ENCODE measurements around the gene OR51B6. TPM values are rescaled to one million over a fixed set of nuclear protein-coding genes. Genes with fewer than 3 reads are reported as not detected.

OR51B6 gene
- total and polyA plus RNA-seq, 9 of the 15 experiments (the other 6 are each of a cell fraction or from before 2014, with no cell fraction given), result 0.06 to 0.97 TPM; not detected in 7

DNA sequence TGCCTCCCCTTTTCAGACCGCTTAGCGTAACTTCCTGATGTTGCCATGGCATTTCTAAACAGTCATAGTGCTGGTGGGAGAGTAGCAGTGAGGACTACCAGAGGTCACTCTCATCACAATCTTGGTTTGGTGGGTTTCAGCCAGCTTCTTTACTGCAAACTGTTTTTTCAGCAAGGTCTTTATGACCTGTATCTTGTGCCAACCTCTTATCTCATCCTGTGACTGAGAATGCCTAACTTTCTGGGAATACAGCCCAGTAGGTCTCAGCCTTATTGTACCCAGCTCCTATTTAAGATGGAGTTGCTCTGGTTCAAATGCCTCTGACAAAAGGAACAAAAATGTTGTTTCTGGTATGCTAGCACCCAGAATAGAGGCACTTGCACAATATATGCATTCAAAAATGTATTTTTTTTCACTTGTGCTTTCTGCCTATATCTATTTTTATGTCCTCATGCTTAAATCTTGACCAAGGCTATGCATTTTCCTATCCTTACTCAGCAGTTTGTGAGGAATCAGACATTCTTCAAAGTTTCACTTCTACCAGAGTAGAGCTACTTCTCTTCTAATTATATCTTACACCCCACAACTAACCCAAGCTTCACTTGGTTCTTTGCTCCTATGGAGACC lies 16.3 kb downstream of the OR51B6 start (continued):
- TF ChIP-seq, protein P1, sequence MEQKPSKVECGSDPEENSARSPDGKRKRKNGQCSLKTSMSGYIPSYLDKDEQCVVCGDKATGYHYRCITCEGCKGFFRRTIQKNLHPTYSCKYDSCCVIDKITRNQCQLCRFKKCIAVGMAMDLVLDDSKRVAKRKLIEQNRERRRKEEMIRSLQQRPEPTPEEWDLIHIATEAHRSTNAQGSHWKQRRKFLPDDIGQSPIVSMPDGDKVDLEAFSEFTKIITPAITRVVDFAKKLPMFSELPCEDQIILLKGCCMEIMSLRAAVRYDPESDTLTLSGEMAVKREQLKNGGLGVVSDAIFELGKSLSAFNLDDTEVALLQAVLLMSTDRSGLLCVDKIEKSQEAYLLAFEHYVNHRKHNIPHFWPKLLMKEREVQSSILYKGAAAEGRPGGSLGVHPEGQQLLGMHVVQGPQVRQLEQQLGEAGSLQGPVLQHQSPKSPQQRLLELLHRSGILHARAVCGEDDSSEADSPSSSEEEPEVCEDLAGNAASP (IDR thresholded peaks at IDR 0.05), result no peak
- TF ChIP-seq NCOA2 (IDR thresholded peaks at IDR 0.05; ENCODE audit: partially characterized antibody in 2 of 2) (no peak), ELF2 (CRISPR knock-in tag; IDR thresholded peaks at IDR 0.05) (no peak), NFXL1 (CRISPR knock-in tag; IDR thresholded peaks at IDR 0.05) (0 out of 2 replicates have a peak, but pooled peaks have one; percentile 23), LEF1 (IDR thresholded peaks at IDR 0.05) (no peak), RBM14 (IDR thresholded peaks at IDR 0.05; ENCODE audit: borderline replicate concordance, insufficient read depth, low read depth, low read length) (no peak), POLR2H (tag; IDR thresholded peaks at IDR 0.05; ENCODE audit: low read depth) (no peak), RBM22 (IDR thresholded peaks at IDR 0.05; ENCODE audit: low read depth, low read length, poor library complexity, severe bottlenecking) (no peak), TEAD2 (tag; IDR thresholded peaks at IDR 0.05) (0 out of 2 replicates have a peak, but pooled peaks have one; percentile 22), KLF6 (CRISPR knock-in tag; IDR thresholded peaks at IDR 0.05; ENCODE audit: borderline replicate concordance) (peak; percentile 47; the same call in 1 of the 2 replicates), NR2C1 (IDR thresholded peaks at IDR 0.05) (no peak), NR2C1 (tag; IDR thresholded peaks at IDR 0.05) (peak; percentile 55; the same call in 1 of the 2 replicates), GTF2A2 (tag; IDR thresholded peaks at IDR 0.05) (peak; percentile 57; the same call in 1 of the 2 replicates), DACH1 (IDR thresholded peaks at IDR 0.05; ENCODE audit: partially characterized antibody) (no peak)
- TF ChIP-seq, protein P2, sequence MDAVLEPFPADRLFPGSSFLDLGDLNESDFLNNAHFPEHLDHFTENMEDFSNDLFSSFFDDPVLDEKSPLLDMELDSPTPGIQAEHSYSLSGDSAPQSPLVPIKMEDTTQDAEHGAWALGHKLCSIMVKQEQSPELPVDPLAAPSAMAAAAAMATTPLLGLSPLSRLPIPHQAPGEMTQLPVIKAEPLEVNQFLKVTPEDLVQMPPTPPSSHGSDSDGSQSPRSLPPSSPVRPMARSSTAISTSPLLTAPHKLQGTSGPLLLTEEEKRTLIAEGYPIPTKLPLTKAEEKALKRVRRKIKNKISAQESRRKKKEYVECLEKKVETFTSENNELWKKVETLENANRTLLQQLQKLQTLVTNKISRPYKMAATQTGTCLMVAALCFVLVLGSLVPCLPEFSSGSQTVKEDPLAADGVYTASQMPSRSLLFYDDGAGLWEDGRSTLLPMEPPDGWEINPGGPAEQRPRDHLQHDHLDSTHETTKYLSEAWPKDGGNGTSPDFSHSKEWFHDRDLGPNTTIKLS (IDR thresholded peaks at IDR 0.05; ENCODE audit: borderline replicate concordance, low read depth), result no peak
- TF ChIP-seq, protein P3, sequence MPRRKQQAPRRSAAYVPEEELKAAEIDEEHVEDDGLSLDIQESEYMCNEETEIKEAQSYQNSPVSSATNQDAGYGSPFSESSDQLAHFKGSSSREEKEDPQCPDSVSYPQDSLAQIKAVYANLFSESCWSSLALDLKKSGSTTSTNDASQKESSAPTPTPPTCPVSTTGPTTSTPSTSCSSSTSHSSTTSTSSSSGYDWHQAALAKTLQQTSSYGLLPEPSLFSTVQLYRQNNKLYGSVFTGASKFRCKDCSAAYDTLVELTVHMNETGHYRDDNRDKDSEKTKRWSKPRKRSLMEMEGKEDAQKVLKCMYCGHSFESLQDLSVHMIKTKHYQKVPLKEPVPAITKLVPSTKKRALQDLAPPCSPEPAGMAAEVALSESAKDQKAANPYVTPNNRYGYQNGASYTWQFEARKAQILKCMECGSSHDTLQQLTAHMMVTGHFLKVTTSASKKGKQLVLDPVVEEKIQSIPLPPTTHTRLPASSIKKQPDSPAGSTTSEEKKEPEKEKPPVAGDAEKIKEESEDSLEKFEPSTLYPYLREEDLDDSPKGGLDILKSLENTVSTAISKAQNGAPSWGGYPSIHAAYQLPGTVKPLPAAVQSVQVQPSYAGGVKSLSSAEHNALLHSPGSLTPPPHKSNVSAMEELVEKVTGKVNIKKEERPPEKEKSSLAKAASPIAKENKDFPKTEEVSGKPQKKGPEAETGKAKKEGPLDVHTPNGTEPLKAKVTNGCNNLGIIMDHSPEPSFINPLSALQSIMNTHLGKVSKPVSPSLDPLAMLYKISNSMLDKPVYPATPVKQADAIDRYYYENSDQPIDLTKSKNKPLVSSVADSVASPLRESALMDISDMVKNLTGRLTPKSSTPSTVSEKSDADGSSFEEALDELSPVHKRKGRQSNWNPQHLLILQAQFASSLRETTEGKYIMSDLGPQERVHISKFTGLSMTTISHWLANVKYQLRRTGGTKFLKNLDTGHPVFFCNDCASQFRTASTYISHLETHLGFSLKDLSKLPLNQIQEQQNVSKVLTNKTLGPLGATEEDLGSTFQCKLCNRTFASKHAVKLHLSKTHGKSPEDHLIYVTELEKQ (CRISPR knock-in tag; IDR thresholded peaks at IDR 0.05), result no peak
- TF ChIP-seq, protein P4, sequence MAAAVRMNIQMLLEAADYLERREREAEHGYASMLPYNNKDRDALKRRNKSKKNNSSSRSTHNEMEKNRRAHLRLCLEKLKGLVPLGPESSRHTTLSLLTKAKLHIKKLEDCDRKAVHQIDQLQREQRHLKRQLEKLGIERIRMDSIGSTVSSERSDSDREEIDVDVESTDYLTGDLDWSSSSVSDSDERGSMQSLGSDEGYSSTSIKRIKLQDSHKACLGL (CRISPR knock-in tag; IDR thresholded peaks at IDR 0.05; ENCODE audit: borderline replicate concordance, poor library complexity, severe bottlenecking), result no peak
- TF ChIP-seq, protein P5, sequence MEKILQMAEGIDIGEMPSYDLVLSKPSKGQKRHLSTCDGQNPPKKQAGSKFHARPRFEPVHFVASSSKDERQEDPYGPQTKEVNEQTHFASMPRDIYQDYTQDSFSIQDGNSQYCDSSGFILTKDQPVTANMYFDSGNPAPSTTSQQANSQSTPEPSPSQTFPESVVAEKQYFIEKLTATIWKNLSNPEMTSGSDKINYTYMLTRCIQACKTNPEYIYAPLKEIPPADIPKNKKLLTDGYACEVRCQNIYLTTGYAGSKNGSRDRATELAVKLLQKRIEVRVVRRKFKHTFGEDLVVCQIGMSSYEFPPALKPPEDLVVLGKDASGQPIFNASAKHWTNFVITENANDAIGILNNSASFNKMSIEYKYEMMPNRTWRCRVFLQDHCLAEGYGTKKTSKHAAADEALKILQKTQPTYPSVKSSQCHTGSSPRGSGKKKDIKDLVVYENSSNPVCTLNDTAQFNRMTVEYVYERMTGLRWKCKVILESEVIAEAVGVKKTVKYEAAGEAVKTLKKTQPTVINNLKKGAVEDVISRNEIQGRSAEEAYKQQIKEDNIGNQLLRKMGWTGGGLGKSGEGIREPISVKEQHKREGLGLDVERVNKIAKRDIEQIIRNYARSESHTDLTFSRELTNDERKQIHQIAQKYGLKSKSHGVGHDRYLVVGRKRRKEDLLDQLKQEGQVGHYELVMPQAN (IDR thresholded peaks at IDR 0.05; ENCODE audit: borderline replicate concordance), result no peak

Data from K562 (cell line).